IMR-90 (cell line): ENCODE results near the gene FOXN3. TPM values are rescaled to one million over a fixed set of nuclear protein-coding genes. Genes with fewer than 3 reads are reported as not detected.

Experiments
- ATAC-seq: fragments of 200-7000 bp; cut with Tn5 transposase; 2 replicates; pipeline ENCODE4 v1.9.1; 2020; ENCODE audit warnings: low read depth, mild to moderate bottlenecking, moderate library complexity
- BruUV-seq: library from RNA; stranded (reverse); fragments of 400-500 nt; replicated peaks from 2 replicates; lab custom pipeline; 2021; lab: Mats Ljungman, UMichigan
- CTCF ChIA-PET: fragments of 300-600 bp; formaldehyde crosslinking; extraction: SDS; loops from one replicate; lab custom pipeline; 2021; ENCODE audit warnings: antibody characterized with exemption; lab: Yijun Ruan, JAX
- POLR2A ChIA-PET: fragments of 300-600 bp; sonication (Branson Sonifier 250); formaldehyde crosslinking; loops from one replicate; lab custom pipeline; 2022; ENCODE audit warnings: antibody characterized with exemption; ENCODE audit not compliant: unreplicated experiment; lab: Charles Lee
- DNase-seq: peaks from one replicate; pipeline ENCODE4 v3.0.0; 2013
- H2AFZ ChIP-seq: replicated peaks from 2 replicates; pipeline ENCODE3; 2013; ENCODE audit warnings: low read length, mild to moderate bottlenecking; ENCODE audit not compliant: poor library complexity
- H2AK5ac ChIP-seq: 2 replicates; pipeline ENCODE4 v1.6.1; 2013; ENCODE audit warnings: low read depth, low read length, inconsistent platforms
- H2AK9ac ChIP-seq: replicated peaks from 2 replicates; pipeline ENCODE3; 2013; ENCODE audit warnings: mild to moderate bottlenecking, low read depth, low read length, moderate library complexity; ENCODE audit not compliant: poor library complexity
- H2BK120ac ChIP-seq: 2 replicates; pipeline ENCODE4 v1.6.1; 2013; ENCODE audit warnings: low read depth, low read length, inconsistent platforms
- H2BK15ac ChIP-seq: 3 replicates; pipeline ENCODE4 v1.6.1; 2013; ENCODE audit warnings: low read depth, low read length, inconsistent platforms
- H2BK20ac ChIP-seq: 2 replicates; pipeline ENCODE4 v1.6.1; 2013; ENCODE audit warnings: low read depth, mild to moderate bottlenecking, inconsistent platforms, low read length, moderate library complexity
- H2BK5ac ChIP-seq: 2 replicates; pipeline ENCODE4 v1.6.1; 2013; ENCODE audit warnings: mild to moderate bottlenecking, low read depth, low read length, inconsistent platforms; ENCODE audit not compliant: poor library complexity, severe bottlenecking
- H3K14ac ChIP-seq: replicated peaks from 2 replicates; pipeline ENCODE4 v1.6.1; 2013; ENCODE audit warnings: low read depth, low read length, inconsistent platforms
- H3K18ac ChIP-seq: 2 replicates; pipeline ENCODE4 v1.6.1; 2013; ENCODE audit warnings: low read depth, low read length, control low read depth
- H3K23ac ChIP-seq: 2 replicates; pipeline ENCODE4 v1.6.1; 2013; ENCODE audit warnings: low read depth, low read length, inconsistent platforms
- H3K27ac ChIP-seq: 2 replicates; pipeline ENCODE4 v1.5.1; 2013; ENCODE audit warnings: mild to moderate bottlenecking, control low read depth, low read length; ENCODE audit not compliant: insufficient read depth
- H3K27me3 ChIP-seq: 2 replicates; pipeline ENCODE4 v1.6.1; 2013; ENCODE audit warnings: low read length; ENCODE audit not compliant: control insufficient read depth, insufficient read depth
- H3K36me3 ChIP-seq: 2 replicates; pipeline ENCODE4 v1.6.1; 2013; ENCODE audit warnings: low read length, mixed read lengths; ENCODE audit not compliant: control insufficient read depth, insufficient read depth
- H3K4ac ChIP-seq: 2 replicates; pipeline ENCODE4 v1.6.1; 2013; ENCODE audit warnings: low read depth, low read length, inconsistent platforms
- H3K4me1 ChIP-seq: 2 replicates; pipeline ENCODE4 v1.6.1; 2013; ENCODE audit warnings: low read length, mixed read lengths; ENCODE audit not compliant: control insufficient read depth, insufficient read depth
- H3K4me2 ChIP-seq: 2 replicates; pipeline ENCODE4 v1.6.1; 2013; ENCODE audit warnings: low read depth, mild to moderate bottlenecking, control low read depth, low read length, moderate library complexity
- H3K4me3 ChIP-seq: 2 replicates; pipeline ENCODE4 v1.5.1; 2013; ENCODE audit warnings: low read depth, mild to moderate bottlenecking, control low read depth, low read length, moderate library complexity; ENCODE audit not compliant: insufficient read depth
- H3K56ac ChIP-seq: 2 replicates; pipeline ENCODE4 v1.6.1; 2013; ENCODE audit warnings: low read length, inconsistent platforms; ENCODE audit not compliant: insufficient read depth; ENCODE audit errors: extremely low read depth
- H3K79me1 ChIP-seq, 2 experiments: 2 replicates each; pipeline ENCODE4 v1.6.1; 2013; ENCODE audit warnings: low read length in 2 of 2, inconsistent platforms in 1 of 2, low read depth in 1 of 2
- H3K9ac ChIP-seq: 2 replicates; pipeline ENCODE4 v1.6.1; 2013; ENCODE audit warnings: low read depth, low read length, control low read depth
- H3K9me1 ChIP-seq: 2 replicates; pipeline ENCODE4 v1.6.1; 2013; ENCODE audit warnings: low read length, inconsistent platforms; ENCODE audit not compliant: insufficient read depth
- H3K9me3 ChIP-seq: 2 replicates; pipeline ENCODE4 v1.6.1; 2013; ENCODE audit warnings: low read length; ENCODE audit not compliant: control insufficient read depth, insufficient read depth
- H4K20me1 ChIP-seq: 2 replicates; pipeline ENCODE4 v1.6.1; 2013; ENCODE audit warnings: low read length, inconsistent platforms; ENCODE audit not compliant: insufficient read depth
- H4K5ac ChIP-seq: 2 replicates; pipeline ENCODE4 v1.6.1; 2013; ENCODE audit warnings: mild to moderate bottlenecking, low read depth, low read length, control low read depth
- H4K8ac ChIP-seq, 2 experiments: 2 replicates each; pipeline ENCODE4 v1.6.1; 2013; ENCODE audit warnings: low read depth in 2 of 2, low read length in 2 of 2, control low read depth in 1 of 2, inconsistent platforms in 1 of 2
- H4K91ac ChIP-seq: 2 replicates; pipeline ENCODE4 v1.6.1; 2013; ENCODE audit warnings: low read depth, low read length, inconsistent platforms; ENCODE audit not compliant: insufficient read depth
- BHLHE40 ChIP-seq: fragments of 150-350 bp; IDR thresholded peaks from 2 replicates; pipeline ENCODE4 v1.6.1; 2016; ENCODE audit warnings: mild to moderate bottlenecking, low read depth, low read length
- CEBPB ChIP-seq: IDR thresholded peaks from 2 replicates; pipeline ENCODE4 v1.6.1; 2012; ENCODE audit warnings: low read depth, low read length, improper control_type of control experiment
- ELK1 ChIP-seq: fragments of 150-350 bp; IDR thresholded peaks from 2 replicates; pipeline ENCODE4 v1.6.1; 2016; ENCODE audit warnings: low read depth, mild to moderate bottlenecking, low read length, moderate library complexity, borderline replicate concordance
- FOS ChIP-seq: fragments of 150-350 bp; IDR thresholded peaks from 2 replicates; pipeline ENCODE4 v1.6.1; 2016; ENCODE audit warnings: low read depth, low read length
- MAZ ChIP-seq: IDR thresholded peaks from 2 replicates; pipeline ENCODE4 v1.6.1; 2012; ENCODE audit warnings: low read depth, mild to moderate bottlenecking, low read length, improper control_type of control experiment, moderate library complexity, borderline replicate concordance
- NFE2L2 ChIP-seq: fragments of 150-350 bp; IDR thresholded peaks from 2 replicates; pipeline ENCODE4 v1.6.1; 2016; ENCODE audit warnings: low read depth, mild to moderate bottlenecking, low read length
- RAD21 ChIP-seq: IDR thresholded peaks from 2 replicates; pipeline ENCODE4 v1.6.1; 2012; ENCODE audit warnings: low read length, improper control_type of control experiment
- SMC3 ChIP-seq: fragments of 150-350 bp; IDR thresholded peaks from 2 replicates; pipeline ENCODE4 v1.6.1; 2016; ENCODE audit warnings: low read depth, mild to moderate bottlenecking, antibody characterized with exemption, low read length, moderate library complexity
- WGBS, 2 experiments: methylation state at CpG; one replicate each; pipeline versions ENCODE4 v1.1.5 to v1.1.7; 2013; ENCODE audit warnings: missing lambda C conversion rate in 2 of 2; ENCODE audit not compliant: insufficient read length in 1 of 2; ENCODE audit errors: extremely low coverage in 2 of 2; 5-methylcytosine and 5-hydroxymethylcytosine counted together
- dilution Hi-C: fragments of 300-500 bp; cut with HindIII; formaldehyde crosslinking; loops from one replicate; pipeline ENCODE4 v1.14.3; 2018; ENCODE audit warnings: low sequenced_read_pairs; ENCODE audit not compliant: unreplicated experiment
- in situ Hi-C: fragments of 300-500 bp; cut with MboI; formaldehyde crosslinking; loops from 3 replicates; pipeline ENCODE4 v1.14.3; 2019; ENCODE audit warnings: low sequenced_read_pairs, inconsistent platforms, mixed read lengths
- intact Hi-C: fragments of 100-400 bp; cut with micrococcal nuclease; formaldehyde crosslinking; loops from 2 replicates; pipeline ENCODE4 v1.10.0; 2022
- polyA plus RNA-seq, 3 experiments: library from polyadenylated mRNA; depleted of rRNA; stranded (reverse); fragments of >200 nt; gene quantifications; 2 replicates each; pipeline ENCODE4 v1.2.3, GENCODE V29; 2012; ENCODE audit warnings: low replicate concordance in 1 of 3
- total RNA-seq: library from RNA; depleted of rRNA; stranded (reverse); fragments of >200 nt; gene quantifications from 2 replicates; pipeline ENCODE4 v1.2.3, GENCODE V29; 2012
- TF ChIP-seq, protein P1 (sequence below): fragments of 150-350 bp; IDR thresholded peaks from 2 replicates; pipeline ENCODE4 v1.6.1; 2017; ENCODE audit warnings: mild to moderate bottlenecking, antibody characterized with exemption, low read length, low read depth

FOXN3 gene
- total and polyA plus RNA-seq, 2 of the 4 experiments (the other 2 are of a cell fraction): 22.6 to 33.7 TPM

GRCh38 chr14:89242652-89243279, 174.3 kb downstream of the FOXN3 start:
- H4K5ac ChIP-seq: no peak overlapping the region
- intact Hi-C loops (no loop called here), dilution Hi-C loops (no loop called here), in situ Hi-C loops (no loop called here)
- H2BK15ac ChIP-seq: no peak overlapping the region
- H3K56ac ChIP-seq: no peak overlapping the region
- no peak overlapping the region for H2AK9ac ChIP-seq
- no peak overlapping the region for H3K23ac ChIP-seq
- no peak overlapping the region for H2BK20ac ChIP-seq
- peaks cover 3% of the 10 kb centered on the region; the same call in 1 of the 2 replicates for H3K4me1 ChIP-seq
- no peak overlapping the region for H3K18ac ChIP-seq
- no CpG with 5 or more reads among the region's 9 CpGs for WGBS, 2 experiments
- H3K4me2 ChIP-seq: no peak overlapping the region
- peaks cover 26% of the 10 kb centered on the region for H4K20me1 ChIP-seq
- H4K8ac ChIP-seq: no peak overlapping the region
- no TSS peak for BruUV-seq
- H3K27me3 ChIP-seq: no peaks in the 10 kb centered on the region
- peaks cover 52 to 61% of the 10 kb centered on the region in 2 experiments for H3K79me1 ChIP-seq
- no peaks in the 10 kb centered on the region for H3K9me3 ChIP-seq
- no peaks in the 10 kb centered on the region for H3K9me1 ChIP-seq
- DNase-seq: no peak
- H3K4me3 ChIP-seq: no peak overlapping the region
- no peak overlapping the region for H3K14ac ChIP-seq
- ATAC-seq: no peak
- H4K91ac ChIP-seq: no peak overlapping the region
- H3K36me3 ChIP-seq: peaks cover 5% of the 10 kb centered on the region
- no peak for TF ChIP-seq NFE2L2
- TF ChIP-seq RAD21: no peak
- TF ChIP-seq, protein P1, sequence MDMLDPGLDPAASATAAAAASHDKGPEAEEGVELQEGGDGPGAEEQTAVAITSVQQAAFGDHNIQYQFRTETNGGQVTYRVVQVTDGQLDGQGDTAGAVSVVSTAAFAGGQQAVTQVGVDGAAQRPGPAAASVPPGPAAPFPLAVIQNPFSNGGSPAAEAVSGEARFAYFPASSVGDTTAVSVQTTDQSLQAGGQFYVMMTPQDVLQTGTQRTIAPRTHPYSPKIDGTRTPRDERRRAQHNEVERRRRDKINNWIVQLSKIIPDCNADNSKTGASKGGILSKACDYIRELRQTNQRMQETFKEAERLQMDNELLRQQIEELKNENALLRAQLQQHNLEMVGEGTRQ: no peak
- no peak for TF ChIP-seq SMC3
- no peak for TF ChIP-seq ELK1
- no peak for TF ChIP-seq BHLHE40
- no peak for TF ChIP-seq FOS
- no peak for TF ChIP-seq CEBPB
- no peak for TF ChIP-seq MAZ
- no peak overlapping the region for H2BK120ac ChIP-seq
- POLR2A ChIA-PET: no interaction called here
- H3K27ac ChIP-seq: no peak overlapping the region
- no peak overlapping the region for H3K4ac ChIP-seq
- CTCF ChIA-PET: no interaction called here
- no peak overlapping the region for H3K9ac ChIP-seq
- no peak overlapping the region for H2AK5ac ChIP-seq
- H2AFZ ChIP-seq: no peak overlapping the region
- no peak overlapping the region for H2BK5ac ChIP-seq
